GM18861 (cell line): Measurements from ENCODE around the gene SLC6A8.
"Not testable (repeated sequence)": the region's sequence is repeated elsewhere in the genome, so short reads cannot be mapped to it uniquely, and the experiment has no call there.

ENCODE experiments used
- ATAC-seq: cut with Tn5 transposase; IDR thresholded peaks from one replicate; pipeline ENCODE4 v1.9.1; 2021; ENCODE audit not compliant: unreplicated experiment

The SLC6A8 gene

GRCh38 chrX:153705403-153706060, 17.8 kb downstream of the SLC6A8 start:
- not testable (repeated sequence) for ATAC-seq

DNA sequence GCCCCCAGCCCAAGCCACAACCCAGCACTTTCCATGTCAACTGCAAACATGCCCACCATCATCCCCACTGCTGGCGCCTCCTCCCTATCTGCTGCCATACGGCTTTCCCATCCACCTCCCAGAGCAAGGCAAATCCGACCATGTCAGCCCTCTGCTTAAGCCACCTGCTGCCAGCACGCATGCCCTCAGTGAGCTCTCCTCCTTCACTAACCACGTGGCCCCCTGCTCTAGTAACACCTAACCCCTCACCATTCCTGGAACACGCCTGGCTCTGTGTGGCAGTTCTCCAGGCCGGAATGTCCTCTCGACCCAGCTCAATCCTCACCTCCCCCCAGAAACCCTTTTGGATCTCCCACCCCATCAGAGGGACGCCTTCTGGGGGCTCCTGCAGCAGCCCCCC, 19.1 kb downstream of the SLC6A8 start:
- no peak for ATAC-seq

GRCh38 chrX:153707406-153707805, 19.7 kb downstream of the SLC6A8 start:
- no peak for ATAC-seq

GRCh38 chrX:153708415-153708814, 20.7 kb downstream of the SLC6A8 start:
- no peak for ATAC-seq

GRCh38 chrX:153709726-153710674, 22.3 kb downstream of the SLC6A8 start:
- no peak for ATAC-seq

- no peak for ATAC-seq
Measured at GRCh38 chrX:153714256-153714655, 26.5 kb downstream of the SLC6A8 start.

- no peak for ATAC-seq
Measured at GRCh38 chrX:153717445-153717844, 29.7 kb downstream of the SLC6A8 start.

DNA sequence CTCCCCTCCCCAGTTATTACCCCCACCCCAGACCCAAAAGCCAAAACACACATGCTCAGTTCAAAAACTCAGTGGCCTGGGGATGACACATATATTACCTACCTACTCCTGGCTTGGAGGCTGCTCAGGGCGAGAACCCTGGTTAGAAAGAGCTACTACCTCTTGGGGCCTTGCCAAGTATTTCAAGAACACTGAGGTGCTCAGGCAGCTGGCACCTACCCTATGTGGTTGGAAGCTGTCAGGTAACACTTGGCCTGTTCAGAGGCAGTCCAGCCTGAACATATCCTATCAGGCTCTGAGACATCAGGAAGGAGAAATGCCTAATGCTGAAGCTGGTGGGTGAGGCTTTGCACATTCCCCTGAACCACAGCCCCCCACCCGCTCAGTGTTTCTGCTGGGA, 31.5 kb downstream of the SLC6A8 start:
- no peak for ATAC-seq

GRCh38 chrX:153719701-153720100, 32.0 kb downstream of the SLC6A8 start:
- no peak for ATAC-seq

DNA sequence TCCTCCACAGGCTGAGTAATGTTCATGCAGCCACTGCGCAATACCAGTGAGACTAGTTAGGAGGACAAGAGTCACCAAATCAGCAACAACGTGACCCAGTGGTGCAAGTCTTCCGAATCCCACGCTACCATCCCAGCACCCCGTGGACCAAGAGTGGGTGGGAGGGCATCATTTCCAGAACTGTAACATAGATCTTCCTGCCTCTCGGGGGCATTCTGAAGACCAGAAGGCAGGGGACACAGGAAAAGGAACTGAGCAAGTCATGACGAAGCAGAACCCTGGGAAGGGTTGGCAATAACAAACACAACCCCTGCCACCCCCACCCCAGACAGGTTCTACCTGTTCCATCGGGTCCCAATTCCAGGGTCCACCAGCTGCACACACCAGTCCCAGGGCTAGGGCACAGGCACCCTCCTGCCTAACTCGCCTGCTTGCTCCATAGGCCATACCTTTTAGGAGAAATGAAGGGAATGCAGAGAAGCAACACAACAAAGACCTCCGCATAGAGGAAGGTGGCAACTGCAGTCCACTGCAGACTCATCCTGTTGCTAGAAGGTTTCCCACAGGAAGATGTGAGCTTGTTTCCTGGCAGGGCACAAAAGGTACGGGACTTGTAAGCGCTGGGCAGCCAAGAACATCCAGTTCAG, 35.1 kb downstream of the SLC6A8 start:
- no peak for ATAC-seq

DNA sequence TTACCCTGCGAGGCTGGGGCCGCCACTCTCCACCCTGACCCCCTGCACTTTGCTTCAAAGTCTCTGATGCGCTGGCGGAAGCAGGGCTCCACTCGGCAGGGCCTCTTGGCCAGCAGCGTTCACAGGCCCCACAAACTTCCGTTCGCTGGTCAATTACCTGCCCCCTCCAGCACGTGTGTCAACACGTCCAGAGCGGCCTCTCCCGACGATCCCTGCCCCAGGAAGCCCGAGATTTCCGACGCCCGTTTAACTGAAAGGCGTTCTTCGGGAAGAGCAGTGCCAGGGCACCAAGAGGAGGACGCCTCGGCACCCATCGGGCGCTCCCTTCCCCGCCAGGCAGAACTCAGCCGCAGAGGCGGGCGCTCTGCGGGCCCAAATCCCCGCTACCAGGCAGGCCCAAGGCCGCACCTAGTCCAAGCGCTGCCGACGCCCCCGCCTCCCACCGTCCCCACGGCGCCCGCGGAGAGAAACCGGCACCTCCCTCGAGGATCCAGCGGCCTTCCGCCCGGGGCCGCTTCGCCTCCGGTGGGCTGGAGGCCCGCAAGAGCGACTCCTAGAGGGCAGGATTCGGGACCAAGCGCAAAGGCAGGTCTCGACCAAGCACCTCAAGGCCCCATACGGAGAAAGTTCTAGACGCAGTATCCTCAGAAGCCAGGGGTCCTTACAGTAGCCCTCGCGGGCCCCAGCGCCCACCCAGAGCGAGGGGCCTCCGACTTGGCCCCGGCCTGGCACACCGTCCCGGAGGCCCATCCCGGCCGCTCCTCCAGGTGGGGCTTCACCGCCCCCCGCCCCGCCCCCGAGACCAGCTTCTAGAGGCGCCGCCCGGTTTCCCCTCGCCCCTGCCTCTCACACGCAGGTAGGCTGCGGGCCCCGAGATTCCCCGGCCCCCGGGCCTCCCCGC, 35.9 kb downstream of the SLC6A8 start:
- ATAC-seq, result peak; percentile 17

GRCh38 chrX:153724252-153725038, 36.7 kb downstream of the SLC6A8 start, which contains the start of the genes ABCD1 and BCAP31:
Gene ABCD1 (plus strand): TSS chrX:153724856. CDS start chrX:153725267, 411 bp downstream.
Gene BCAP31 (minus strand): TSS chrX:153724387. CDS start chrX:153723244, 1,143 bp downstream.
- ATAC-seq, result peak; percentile 47

DNA sequence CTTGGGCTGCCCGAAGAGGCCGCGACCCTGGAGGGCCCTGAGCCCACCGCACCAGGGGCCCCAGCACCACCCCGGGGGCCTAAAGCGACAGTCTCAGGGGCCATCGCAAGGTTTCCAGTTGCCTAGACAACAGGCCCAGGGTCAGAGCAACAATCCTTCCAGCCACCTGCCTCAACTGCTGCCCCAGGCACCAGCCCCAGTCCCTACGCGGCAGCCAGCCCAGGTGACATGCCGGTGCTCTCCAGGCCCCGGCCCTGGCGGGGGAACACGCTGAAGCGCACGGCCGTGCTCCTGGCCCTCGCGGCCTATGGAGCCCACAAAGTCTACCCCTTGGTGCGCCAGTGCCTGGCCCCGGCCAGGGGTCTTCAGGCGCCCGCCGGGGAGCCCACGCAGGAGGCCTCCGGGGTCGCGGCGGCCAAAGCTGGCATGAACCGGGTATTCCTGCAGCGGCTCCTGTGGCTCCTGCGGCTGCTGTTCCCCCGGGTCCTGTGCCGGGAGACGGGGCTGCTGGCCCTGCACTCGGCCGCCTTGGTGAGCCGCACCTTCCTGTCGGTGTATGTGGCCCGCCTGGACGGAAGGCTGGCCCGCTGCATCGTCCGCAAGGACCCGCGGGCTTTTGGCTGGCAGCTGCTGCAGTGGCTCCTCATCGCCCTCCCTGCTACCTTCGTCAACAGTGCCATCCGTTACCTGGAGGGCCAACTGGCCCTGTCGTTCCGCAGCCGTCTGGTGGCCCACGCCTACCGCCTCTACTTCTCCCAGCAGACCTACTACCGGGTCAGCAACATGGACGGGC, 37.5 kb downstream of the SLC6A8 start:
- ATAC-seq, result peak; percentile 3

- ATAC-seq, result no peak
Measured at GRCh38 chrX:153725832-153726285, 38.1 kb downstream of the SLC6A8 start.

DNA sequence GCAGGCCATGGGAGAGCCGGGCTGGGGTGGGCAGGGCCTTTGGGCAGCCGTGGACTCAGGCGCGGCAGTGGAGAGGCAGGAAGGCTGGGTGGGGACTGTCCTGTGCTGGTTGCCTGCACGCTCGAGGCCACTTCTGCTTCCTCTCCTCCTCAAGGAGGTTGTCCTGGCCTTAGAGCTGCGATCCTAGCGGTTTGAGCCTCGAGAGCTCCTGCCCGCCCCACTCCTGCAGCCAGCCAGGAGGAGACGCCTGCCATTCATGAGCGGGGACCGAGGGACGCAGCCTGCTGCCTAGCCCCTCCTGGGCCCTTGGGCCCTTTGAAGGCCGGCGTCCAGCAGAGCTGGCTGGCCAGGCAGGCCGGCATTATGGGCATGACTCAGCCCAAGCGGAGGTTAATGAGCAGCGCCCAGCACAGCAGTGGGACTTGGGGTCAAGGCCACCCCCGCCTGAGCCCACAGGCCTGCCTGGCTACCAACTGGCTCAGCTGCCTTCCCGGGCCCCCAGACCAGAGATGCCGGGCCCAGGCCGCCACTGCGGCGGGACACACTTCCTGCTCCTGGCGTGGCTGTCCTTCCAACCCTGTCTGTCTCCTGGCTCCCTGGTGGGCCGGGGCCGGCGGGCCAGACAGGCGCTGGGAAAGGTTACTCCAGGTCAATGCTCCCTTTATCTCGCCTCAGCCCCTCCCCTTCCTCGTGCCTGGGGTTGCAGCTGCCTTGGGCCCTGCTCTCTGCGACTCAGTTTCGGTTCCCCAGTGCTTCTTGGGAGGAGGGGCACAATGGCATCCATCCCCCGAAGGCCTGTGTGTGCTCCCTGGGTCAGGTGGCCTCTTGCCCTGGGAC, 38.8 kb downstream of the SLC6A8 start:
- ATAC-seq, result peak; percentile 36

- ATAC-seq, result no peak
Measured at GRCh38 chrX:153727123-153727931, 39.6 kb downstream of the SLC6A8 start.

- no peak for ATAC-seq
Measured at GRCh38 chrX:153728095-153728494, 40.4 kb downstream of the SLC6A8 start.
